ENCODE measurements around the gene SPEG.
"Not testable (repeated sequence)": the region's sequence is repeated elsewhere in the genome, so short reads cannot be mapped to it uniquely, and the experiment has no call there.

Gene SPEG

DNA sequence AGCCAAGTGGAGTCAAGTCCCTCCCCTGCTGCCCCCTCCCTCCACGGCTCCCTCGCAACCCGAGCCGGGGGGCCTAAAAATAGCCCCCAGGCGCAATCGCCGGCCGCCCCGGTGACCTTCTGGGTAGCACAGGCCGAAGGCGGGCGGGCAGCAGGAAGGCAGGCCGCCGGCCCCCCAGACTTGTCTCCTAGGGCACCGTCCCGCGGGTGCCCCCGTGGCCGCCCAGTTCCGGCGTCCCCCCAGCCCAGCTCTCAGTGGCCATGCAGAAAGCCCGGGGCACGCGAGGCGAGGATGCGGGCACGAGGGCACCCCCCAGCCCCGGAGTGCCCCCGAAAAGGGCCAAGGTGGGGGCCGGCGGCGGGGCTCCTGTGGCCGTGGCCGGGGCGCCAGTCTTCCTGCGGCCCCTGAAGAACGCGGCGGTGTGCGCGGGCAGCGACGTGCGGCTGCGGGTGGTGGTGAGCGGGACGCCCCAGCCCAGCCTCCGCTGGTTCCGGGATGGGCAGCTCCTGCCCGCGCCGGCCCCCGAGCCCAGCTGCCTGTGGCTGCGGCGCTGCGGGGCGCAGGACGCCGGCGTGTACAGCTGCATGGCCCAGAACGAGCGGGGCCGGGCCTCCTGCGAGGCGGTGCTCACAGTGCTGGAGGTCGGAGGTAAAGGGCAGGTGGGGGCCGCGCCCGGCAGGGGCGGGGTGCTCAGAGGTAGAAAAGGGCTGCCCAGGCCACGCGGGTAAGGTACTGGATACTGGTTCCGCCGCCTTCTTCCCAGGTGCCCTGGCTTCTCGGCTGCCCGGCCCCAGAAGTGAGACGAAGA, at the start of gene SPEG:
Gene SPEG (plus strand): TSS at position 126 of the 808 bp plus-strand sequence. CDS start 135 bp downstream, at position 261.
- peak within 1 kb of the TSS; percentile 99 for H3K27ac ChIP-seq (ENCODE audit: low read depth, low read length)
- H3K9ac ChIP-seq (ENCODE audit: low read length) = peak within 1 kb of the TSS; percentile 26
- no peaks in the 10 kb centered on the region for H3K36me3 ChIP-seq (ENCODE audit: control insufficient read depth, insufficient read depth, low read length)
- peak within 1 kb of the TSS; percentile 50 for H3K4me3 ChIP-seq (ENCODE audit: low read length)
- peaks cover 5% of the 10 kb centered on the region for H3K27me3 ChIP-seq (ENCODE audit: control insufficient read depth, insufficient read depth, low read length)
- H3K4me1 ChIP-seq (ENCODE audit: control insufficient read depth, insufficient read depth, low read length) = peaks cover 43% of the 10 kb centered on the region

GRCh38 chr2:219384859-219385258, 49.8 kb upstream of the SPEG start:
- Histone ChIP-seq H3K36me3 (ENCODE audit: control insufficient read depth, insufficient read depth, low read length) (peaks cover 46% of the 10 kb centered on the region), H3K4me3 (ENCODE audit: low read length) (no peak overlapping the region), H3K9ac (ENCODE audit: low read length) (no peak overlapping the region), H3K27ac (ENCODE audit: low read depth, low read length) (no peak overlapping the region), H3K4me1 (ENCODE audit: control insufficient read depth, insufficient read depth, low read length) (peaks cover 9% of the 10 kb centered on the region), H3K27me3 (ENCODE audit: control insufficient read depth, insufficient read depth, low read length) (no peaks in the 10 kb centered on the region)

- no peak overlapping the region for H3K4me3 ChIP-seq (ENCODE audit: low read length)
- peaks cover 9% of the 10 kb centered on the region for H3K4me1 ChIP-seq (ENCODE audit: control insufficient read depth, insufficient read depth, low read length)
- H3K36me3 ChIP-seq (ENCODE audit: control insufficient read depth, insufficient read depth, low read length) = peaks cover 43% of the 10 kb centered on the region
- H3K27me3 ChIP-seq (ENCODE audit: control insufficient read depth, insufficient read depth, low read length) = no peaks in the 10 kb centered on the region
- no peak overlapping the region for H3K27ac ChIP-seq (ENCODE audit: low read depth, low read length)
- H3K9ac ChIP-seq (ENCODE audit: low read length) = no peak overlapping the region
Observed at GRCh38 chr2:219385958-219386520, 48.6 kb upstream of the SPEG start.

DNA sequence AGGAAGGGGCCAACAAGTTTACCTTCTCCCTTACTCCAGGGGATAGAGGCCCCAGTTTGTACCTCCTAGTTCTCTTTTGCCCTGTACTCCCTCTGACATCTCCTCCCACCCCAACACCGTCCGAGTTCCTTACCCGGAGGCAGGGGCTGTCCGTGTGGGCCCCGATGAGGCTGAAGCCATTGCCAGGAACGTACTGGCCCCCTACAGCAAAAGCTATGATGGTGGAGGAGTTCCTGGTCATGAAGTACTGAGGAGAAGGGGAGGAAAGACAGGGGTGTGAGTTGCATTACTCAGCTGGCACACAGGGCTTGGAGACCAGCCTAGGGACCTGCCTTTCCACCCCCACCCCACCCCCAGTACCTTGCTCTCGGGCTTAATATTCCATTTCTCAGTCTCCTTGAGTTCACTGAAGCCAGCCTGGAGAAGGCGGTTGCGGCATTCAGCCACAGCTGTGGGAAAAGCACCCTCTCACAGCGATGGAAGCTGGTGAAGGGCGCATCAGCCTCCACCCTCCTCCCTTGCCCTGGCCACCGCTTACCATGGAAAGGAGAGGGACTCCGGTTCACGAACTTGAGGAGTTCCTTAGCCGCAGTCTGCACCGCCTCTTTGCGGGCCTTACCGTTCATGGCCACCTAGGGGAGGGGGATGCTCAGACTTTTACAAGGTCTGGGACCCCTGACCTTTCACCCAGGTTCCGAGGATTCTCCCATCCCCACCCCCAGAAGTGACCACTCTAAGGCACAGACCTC, 47.9 kb upstream of the SPEG start:
- Histone ChIP-seq H3K9ac (ENCODE audit: low read length) (peak overlapping the region; percentile 72), H3K27me3 (ENCODE audit: control insufficient read depth, insufficient read depth, low read length) (no peaks in the 10 kb centered on the region), H3K4me3 (ENCODE audit: low read length) (peak overlapping the region; percentile 87), H3K36me3 (ENCODE audit: control insufficient read depth, insufficient read depth, low read length) (peaks cover 37% of the 10 kb centered on the region), H3K4me1 (ENCODE audit: control insufficient read depth, insufficient read depth, low read length) (peaks cover 9% of the 10 kb centered on the region), H3K27ac (ENCODE audit: low read depth, low read length) (peak overlapping the region; percentile 90)

DNA sequence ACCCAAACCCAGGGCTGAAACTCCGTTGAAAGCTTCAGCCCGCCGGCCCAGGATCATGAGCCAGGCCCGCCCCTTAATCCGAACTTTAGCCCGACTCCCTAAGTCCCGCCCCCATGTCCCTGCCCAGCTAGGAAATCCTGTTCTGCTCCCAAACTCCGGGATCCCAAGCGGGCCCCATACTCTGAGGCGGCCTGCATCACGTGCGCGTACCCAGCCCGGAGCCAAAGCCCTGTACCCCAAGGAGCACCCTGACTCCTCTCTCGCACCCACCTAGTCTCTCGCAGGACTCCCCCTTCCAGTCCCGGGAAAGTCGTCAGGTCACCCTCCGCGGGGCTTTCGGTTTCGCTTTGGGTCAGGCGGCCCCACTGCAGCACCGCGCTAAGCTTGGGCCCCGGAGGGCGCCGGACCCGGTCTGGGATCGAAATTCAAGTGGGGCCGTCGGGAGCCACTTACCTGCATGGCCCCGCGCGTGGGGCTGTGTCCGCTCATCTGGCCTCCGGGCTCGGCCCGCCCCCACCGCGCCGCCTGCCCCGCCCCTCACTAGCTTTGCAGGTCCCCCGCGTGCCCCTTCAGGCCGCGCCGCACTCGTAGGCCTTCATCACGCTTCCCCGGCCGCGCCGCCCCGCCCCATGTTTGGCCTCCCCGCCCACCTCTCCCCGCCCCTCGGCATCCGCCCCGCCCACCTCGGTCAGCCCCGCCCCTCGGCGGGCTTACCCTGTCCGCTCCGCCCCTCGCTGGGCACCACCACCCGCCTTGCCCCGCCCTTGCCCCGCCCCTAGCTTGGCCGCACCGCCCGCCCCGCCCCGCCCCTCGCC, 47.1 kb upstream of the SPEG start, which contains the start of gene DNPEP:
Gene DNPEP (minus strand): TSS at position 607 of the 815 bp plus-strand sequence. CDS start 118 bp downstream, at position 489.
- Histone ChIP-seq H3K27me3 (ENCODE audit: control insufficient read depth, insufficient read depth, low read length) (no peaks in the 10 kb centered on the region), H3K4me1 (ENCODE audit: control insufficient read depth, insufficient read depth, low read length) (peaks cover 9% of the 10 kb centered on the region), H3K4me3 (ENCODE audit: low read length) (peak within 1 kb of the TSS; percentile 87), H3K36me3 (ENCODE audit: control insufficient read depth, insufficient read depth, low read length) (peaks cover 29% of the 10 kb centered on the region), H3K9ac (ENCODE audit: low read length) (peak within 1 kb of the TSS; percentile 72), H3K27ac (ENCODE audit: low read depth, low read length) (peak within 1 kb of the TSS; percentile 90)

DNA sequence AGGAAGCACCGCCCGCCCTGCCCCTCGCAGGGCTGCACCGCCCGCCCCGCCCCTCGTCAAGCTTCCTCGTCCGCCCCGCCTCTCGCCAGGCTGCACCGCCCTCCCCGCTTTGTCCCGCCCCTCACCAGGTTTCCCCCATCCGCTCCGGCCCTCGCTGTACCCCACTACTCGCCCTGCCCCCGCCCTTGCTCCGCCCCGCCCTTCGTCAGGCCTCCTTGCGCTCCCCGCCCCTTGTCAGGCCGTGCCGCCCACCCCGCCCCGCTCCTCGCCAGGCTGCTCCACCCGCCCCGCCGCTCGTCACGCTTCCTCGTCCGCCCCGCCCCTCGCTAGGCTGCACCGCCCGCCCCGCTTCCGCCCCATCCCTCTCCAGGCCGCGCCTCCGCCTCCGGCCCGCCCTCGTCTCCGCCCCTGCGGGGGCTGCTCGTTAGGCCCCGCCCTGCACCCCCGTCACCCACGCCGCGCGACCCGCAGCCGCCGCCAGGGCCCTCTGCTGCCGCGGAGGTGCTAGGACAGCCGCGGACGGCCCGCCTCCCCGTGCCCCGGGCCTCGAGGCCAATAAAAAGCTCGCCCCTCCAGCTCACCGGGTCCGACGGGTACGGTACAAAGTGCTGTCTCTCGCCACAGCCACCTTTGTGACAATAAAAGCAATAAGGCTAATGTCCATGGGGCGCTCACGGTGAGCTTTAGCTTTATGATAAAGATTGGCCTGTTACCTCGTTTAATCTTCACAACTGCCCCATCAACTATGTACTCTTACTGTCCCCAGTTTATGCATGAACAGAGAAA, 46.3 kb upstream of the SPEG start:
- Histone ChIP-seq H3K4me1 (ENCODE audit: control insufficient read depth, insufficient read depth, low read length) (peaks cover 9% of the 10 kb centered on the region), H3K27me3 (ENCODE audit: control insufficient read depth, insufficient read depth, low read length) (no peaks in the 10 kb centered on the region), H3K36me3 (ENCODE audit: control insufficient read depth, insufficient read depth, low read length) (peaks cover 22% of the 10 kb centered on the region), H3K27ac (ENCODE audit: low read depth, low read length) (peak overlapping the region; percentile 75), H3K4me3 (ENCODE audit: low read length) (peak overlapping the region; percentile 11), H3K9ac (ENCODE audit: low read length) (no peak overlapping the region)

- Histone ChIP-seq H3K4me1 (ENCODE audit: control insufficient read depth, insufficient read depth, low read length) (peaks cover 9% of the 10 kb centered on the region), H3K4me3 (ENCODE audit: low read length) (peak overlapping the region; percentile 11), H3K27me3 (ENCODE audit: control insufficient read depth, insufficient read depth, low read length) (no peaks in the 10 kb centered on the region), H3K27ac (ENCODE audit: low read depth, low read length) (peak overlapping the region; percentile 75), H3K9ac (ENCODE audit: low read length) (no peak overlapping the region), H3K36me3 (ENCODE audit: control insufficient read depth, insufficient read depth, low read length) (peaks cover 20% of the 10 kb centered on the region)
Observed at GRCh38 chr2:219388907-219389156, 45.8 kb upstream of the SPEG start.

- no peak overlapping the region for H3K4me3 ChIP-seq (ENCODE audit: low read length)
- H3K4me1 ChIP-seq (ENCODE audit: control insufficient read depth, insufficient read depth, low read length) = no peaks in the 10 kb centered on the region
- H3K36me3 ChIP-seq (ENCODE audit: control insufficient read depth, insufficient read depth, low read length) = no peaks in the 10 kb centered on the region
- no peaks in the 10 kb centered on the region for H3K27me3 ChIP-seq (ENCODE audit: control insufficient read depth, insufficient read depth, low read length)
- H3K9ac ChIP-seq (ENCODE audit: low read length) = no peak overlapping the region
- no peak overlapping the region for H3K27ac ChIP-seq (ENCODE audit: low read depth, low read length)
Observed at GRCh38 chr2:219392754-219393153, 41.9 kb upstream of the SPEG start.

DNA sequence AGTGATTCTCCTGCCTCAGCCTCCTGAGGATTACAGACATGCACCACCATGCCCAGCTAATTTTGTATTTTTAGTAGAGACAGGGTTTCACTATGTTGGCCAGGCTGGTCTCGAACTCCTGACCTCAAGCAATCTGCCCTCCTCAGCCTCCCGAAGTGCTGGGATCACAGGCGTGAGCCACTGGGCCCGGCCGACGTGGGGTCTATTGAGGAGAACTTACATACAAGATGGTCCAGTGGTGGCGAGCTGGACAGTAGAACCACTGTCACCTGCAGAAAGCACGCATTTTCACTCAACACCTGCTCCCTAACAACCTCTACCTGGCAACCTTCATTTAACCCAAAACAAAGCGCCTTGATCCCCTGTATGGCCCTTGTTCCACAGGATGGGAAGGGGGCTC, 39.6 kb upstream of the SPEG start:
- H3K4me1 ChIP-seq (ENCODE audit: control insufficient read depth, insufficient read depth, low read length); H3K27me3 ChIP-seq (ENCODE audit: control insufficient read depth, insufficient read depth, low read length); H3K36me3 ChIP-seq (ENCODE audit: control insufficient read depth, insufficient read depth, low read length); H3K4me3 ChIP-seq (ENCODE audit: low read length); H3K9ac ChIP-seq (ENCODE audit: low read length); H3K27ac ChIP-seq (ENCODE audit: low read depth, low read length): not testable (repeated sequence)

DNA sequence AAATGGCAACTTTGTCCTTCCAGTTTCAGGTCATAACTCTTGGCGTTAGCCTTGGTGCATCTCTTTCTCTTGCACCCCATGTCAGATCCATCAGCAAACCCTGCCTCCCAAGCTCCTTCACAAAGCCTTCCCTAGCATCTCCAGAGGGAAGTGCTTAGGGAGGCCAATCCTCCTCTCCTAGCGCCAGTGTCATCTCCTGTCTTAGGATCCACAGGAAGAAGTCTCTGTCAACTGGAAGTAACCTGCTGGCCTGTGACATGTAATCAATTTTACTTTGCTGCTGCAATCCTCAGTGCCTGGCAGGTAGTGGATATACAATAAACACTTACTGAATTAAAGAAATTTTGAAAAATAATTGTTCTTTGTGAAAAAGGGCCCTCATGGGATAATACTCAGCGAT, 39.0 kb upstream of the SPEG start:
- H3K4me3 ChIP-seq (ENCODE audit: low read length) = no peak overlapping the region
- H3K36me3 ChIP-seq (ENCODE audit: control insufficient read depth, insufficient read depth, low read length) = no peaks in the 10 kb centered on the region
- H3K9ac ChIP-seq (ENCODE audit: low read length) = no peak overlapping the region
- no peak overlapping the region for H3K27ac ChIP-seq (ENCODE audit: low read depth, low read length)
- no peaks in the 10 kb centered on the region for H3K27me3 ChIP-seq (ENCODE audit: control insufficient read depth, insufficient read depth, low read length)
- no peaks in the 10 kb centered on the region for H3K4me1 ChIP-seq (ENCODE audit: control insufficient read depth, insufficient read depth, low read length)

DNA sequence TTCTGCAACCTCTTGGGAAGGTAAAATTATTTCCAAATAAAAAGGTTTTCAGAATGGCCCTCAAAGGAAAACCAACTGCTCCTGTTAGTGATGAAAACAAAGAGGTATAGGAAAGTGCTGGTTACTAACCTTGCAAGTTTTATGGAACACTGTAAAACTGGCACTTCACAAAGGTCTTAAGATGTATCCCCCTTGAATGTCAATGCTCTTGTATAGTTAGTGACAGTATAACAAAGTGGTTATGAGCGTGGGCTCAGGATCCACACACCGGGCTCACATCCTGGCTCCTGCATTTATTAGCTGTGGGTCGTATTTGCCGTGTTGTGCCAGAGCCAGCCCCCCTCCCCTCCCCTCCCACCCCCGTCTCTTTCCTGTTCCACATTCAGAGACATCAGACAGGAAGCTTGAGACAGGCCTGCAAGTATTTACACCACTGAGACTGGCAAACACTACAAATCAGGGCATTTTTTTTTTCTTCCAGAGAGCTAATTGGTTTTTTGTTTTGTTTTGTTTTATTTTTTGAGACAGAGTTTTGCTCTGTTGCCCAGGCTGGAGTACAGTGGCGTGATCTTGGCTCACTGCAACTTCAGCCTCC, 37.7 kb upstream of the SPEG start:
- Histone ChIP-seq H3K4me3 (ENCODE audit: low read length) (no peak overlapping the region), H3K36me3 (ENCODE audit: control insufficient read depth, insufficient read depth, low read length) (no peaks in the 10 kb centered on the region), H3K27me3 (ENCODE audit: control insufficient read depth, insufficient read depth, low read length) (no peaks in the 10 kb centered on the region), H3K27ac (ENCODE audit: low read depth, low read length) (no peak overlapping the region), H3K9ac (ENCODE audit: low read length) (no peak overlapping the region), H3K4me1 (ENCODE audit: control insufficient read depth, insufficient read depth, low read length) (no peaks in the 10 kb centered on the region)

Data from rectal smooth muscle tissue (tissue), 1 donor.